H1 (cell line): Measurements from ENCODE around the gene GIGYF2.

Experiments
- BRCA1 ChIP-seq: IDR thresholded peaks from 2 replicates; pipeline ENCODE4 v1.6.1; 2012; ENCODE audit warnings: low read depth, low read length, improper control_type of control experiment
- CEBPB ChIP-seq: IDR thresholded peaks from 2 replicates; pipeline ENCODE4 v1.6.1; 2012; ENCODE audit warnings: low read depth, low read length
- CHD1 ChIP-seq: IDR thresholded peaks from 2 replicates; pipeline ENCODE4 v1.6.1; 2012; ENCODE audit warnings: low read depth, low read length, improper control_type of control experiment
- EP300 ChIP-seq, 2 experiments: IDR thresholded peaks; 1 replicate in 1 of 2; 2 replicates in 1 of 2; pipeline ENCODE4 v1.6.1; 2011 to 2012; ENCODE audit warnings: low read depth in 2 of 2, low read length in 2 of 2, mild to moderate bottlenecking in 2 of 2, borderline replicate concordance in 1 of 2, inconsistent platforms in 1 of 2, moderate library complexity in 1 of 2
- HDAC2 ChIP-seq, 2 experiments: fragments of 300-600 bp in 1 of 2; sonication (generic) in 1 of 2; IDR thresholded peaks; 2 replicates each; pipeline ENCODE4 v1.6.1; 2011 to 2012; ENCODE audit warnings: low read depth in 2 of 2, low read length in 2 of 2, mild to moderate bottlenecking in 2 of 2, moderate library complexity in 2 of 2, borderline replicate concordance in 1 of 2, inconsistent platforms in 1 of 2
- POLR2A ChIP-seq, 2 experiments: IDR thresholded peaks; 1 replicate in 1 of 2; 2 replicates in 1 of 2; pipeline ENCODE4 v1.6.1; 2011; ENCODE audit warnings: low read depth in 2 of 2, low read length in 2 of 2, mild to moderate bottlenecking in 2 of 2; ENCODE audit errors: control extremely low read depth in 1 of 2
- POLR2AphosphoS5 ChIP-seq: IDR thresholded peaks from 2 replicates; pipeline ENCODE4 v1.6.1; 2011; ENCODE audit warnings: low read depth, low read length
- TF ChIP-seq, protein P1 (sequence below), 3 experiments: IDR thresholded peaks; 1 replicate in 2 of 3; 2 replicates in 1 of 3; pipeline versions ENCODE4 v1.5.1 to v1.6.1; 2011; ENCODE audit warnings: low read length in 3 of 3, mild to moderate bottlenecking in 3 of 3, inconsistent platforms in 2 of 3, low read depth in 1 of 3, moderate library complexity in 1 of 3; ENCODE audit not compliant: insufficient read depth in 1 of 3; ENCODE audit errors: control extremely low read depth in 1 of 3

DNA sequence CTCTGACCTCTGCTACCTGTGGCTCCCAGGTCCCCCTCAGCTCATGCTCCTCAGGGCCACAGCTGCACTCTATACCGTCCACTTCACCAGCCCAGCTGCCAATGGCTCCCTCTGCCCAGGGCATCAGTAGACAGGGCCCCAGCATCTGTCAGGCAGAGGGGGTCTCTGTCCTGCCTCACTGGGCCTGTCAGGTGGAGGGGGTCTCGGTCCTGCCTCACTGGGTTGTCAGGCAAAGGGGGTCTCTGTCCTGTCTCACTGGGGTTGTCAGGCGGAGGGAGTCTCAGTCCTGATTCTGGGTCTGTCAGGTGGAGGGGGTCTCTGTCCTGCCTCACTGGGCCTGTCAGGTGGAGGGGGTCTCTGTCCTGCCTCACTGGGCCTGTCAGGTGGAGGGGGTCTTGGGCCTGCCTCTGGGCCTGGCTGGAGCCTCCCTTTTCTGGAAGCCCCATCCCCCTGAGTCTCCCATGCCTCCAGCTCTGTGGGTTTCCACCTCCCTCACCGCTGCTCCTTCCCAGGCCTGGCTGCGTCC lies 192.8 kb downstream of the GIGYF2 start:
- TF ChIP-seq HDAC2 (IDR thresholded peaks at IDR 0.05; ENCODE audit: borderline replicate concordance in 1 of 2, low read depth in 2 of 2, low read length in 2 of 2) (no peak), CHD1 (no peak), EP300 (IDR thresholded peaks at IDR 0.05; ENCODE audit: borderline replicate concordance in 1 of 2, low read depth in 2 of 2, low read length in 2 of 2) (no peak), POLR2AphosphoS5 (no peak), POLR2A (IDR thresholded peaks at IDR 0.05; ENCODE audit: control extremely low read depth in 1 of 2, low read depth in 2 of 2, low read length in 2 of 2) (no peak), BRCA1 (no peak), CEBPB (no peak)
- TF ChIP-seq, protein P1, sequence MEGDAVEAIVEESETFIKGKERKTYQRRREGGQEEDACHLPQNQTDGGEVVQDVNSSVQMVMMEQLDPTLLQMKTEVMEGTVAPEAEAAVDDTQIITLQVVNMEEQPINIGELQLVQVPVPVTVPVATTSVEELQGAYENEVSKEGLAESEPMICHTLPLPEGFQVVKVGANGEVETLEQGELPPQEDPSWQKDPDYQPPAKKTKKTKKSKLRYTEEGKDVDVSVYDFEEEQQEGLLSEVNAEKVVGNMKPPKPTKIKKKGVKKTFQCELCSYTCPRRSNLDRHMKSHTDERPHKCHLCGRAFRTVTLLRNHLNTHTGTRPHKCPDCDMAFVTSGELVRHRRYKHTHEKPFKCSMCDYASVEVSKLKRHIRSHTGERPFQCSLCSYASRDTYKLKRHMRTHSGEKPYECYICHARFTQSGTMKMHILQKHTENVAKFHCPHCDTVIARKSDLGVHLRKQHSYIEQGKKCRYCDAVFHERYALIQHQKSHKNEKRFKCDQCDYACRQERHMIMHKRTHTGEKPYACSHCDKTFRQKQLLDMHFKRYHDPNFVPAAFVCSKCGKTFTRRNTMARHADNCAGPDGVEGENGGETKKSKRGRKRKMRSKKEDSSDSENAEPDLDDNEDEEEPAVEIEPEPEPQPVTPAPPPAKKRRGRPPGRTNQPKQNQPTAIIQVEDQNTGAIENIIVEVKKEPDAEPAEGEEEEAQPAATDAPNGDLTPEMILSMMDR (IDR thresholded peaks at IDR 0.05; ENCODE audit: control extremely low read depth in 1 of 3, insufficient read depth in 1 of 3, low read depth in 1 of 3, low read length in 3 of 3) = no peak
